Activated CD8-positive, alpha-beta memory T cell treated with anti-CD3 and anti-CD28 coated beads for 36 hours (primary cell): Measurements from ENCODE around the gene AIF1. TPM values are rescaled to one million over a fixed set of nuclear protein-coding genes. Genes with fewer than 3 reads are reported as not detected.

Experiments used
- CTCF ChIA-PET: fragments of 350-600 bp; sonication (Branson Sonifier 250); formaldehyde crosslinking; loops from one replicate; lab custom pipeline; 2021; ENCODE audit warnings: antibody characterized with exemption; lab: Charles Lee
- POLR2A ChIA-PET: fragments of 350-600 bp; sonication (Branson Sonifier 250); formaldehyde crosslinking; loops from one replicate; lab custom pipeline; 2021; ENCODE audit warnings: antibody characterized with exemption; lab: Charles Lee
- total RNA-seq, 2 experiments: library from RNA; stranded (reverse); gene quantifications; one replicate each; pipeline ENCODE4 v1.2.3, GENCODE V29; 2021

The AIF1 gene
- total RNA-seq, 2 experiments from 2014 or later = 53.8 to 62.0 TPM

- ChIA-PET POLR2A (interaction anchor here (0.8 to 3.5 kb wide), 8 partner anchors 9 to 175 kb away, joined by 3 to 29 read pairs (median 4); partner anchors contain the start of genes ABHD16A, C6orf47, CSNK2B and GPANK1), CTCF (interaction anchor here (0.6 to 2.5 kb wide), 7 partner anchors 9 to 1667 kb away, joined by 3 to 21 read pairs (median 4); partner anchors contain the start of genes C6orf47, GPANK1, LY6G5B and NCR3)
Observed at GRCh38 chr6:31651602-31652191, 36.7 kb downstream of the AIF1 start.

- ChIA-PET POLR2A (interaction anchor here (0.6 to 3.5 kb wide), 12 partner anchors 7 to 1315 kb away, joined by 3 to 29 read pairs (median 4); partner anchors contain the start of genes ABHD16A, C6orf47, CSNK2B and GPANK1), CTCF (interaction anchor here (0.5 to 2.5 kb wide), 9 partner anchors 8 to 1085 kb away, joined by 3 to 21 read pairs (median 4); partner anchors contain the start of genes C6orf47, GPANK1 and LY6G5B)
Observed at GRCh38 chr6:31652925-31653724, 38.1 kb downstream of the AIF1 start.

GRCh38 chr6:31654574-31655348 is 39.7 kb downstream of the AIF1 start:
- CTCF ChIA-PET = interaction anchor here (0.7 to 1.0 kb wide), 3 partner anchors 91 to 1298 kb away, joined by 3 to 4 read pairs (median 3); partner anchors contain the start of gene HLA-DMA
- POLR2A ChIA-PET = interaction anchor here (3.5 kb wide), 1 partner anchor 10 kb away, joined by 29 read pairs; the partner anchor contains the start of genes CSNK2B and GPANK1

GRCh38 chr6:31655349-31656237 is 40.6 kb downstream of the AIF1 start, which contains the start of gene APOM:
Gene APOM (plus strand): TSS chr6:31655894. CDS start chr6:31655967, 73 bp downstream.
- CTCF ChIA-PET = interaction anchor here (1.0 kb wide), 1 partner anchor 90 kb away, joined by 4 read pairs; no protein-coding TSS in a partner anchor
- POLR2A ChIA-PET = no interaction called here

GRCh38 chr6:31657406-31658157 is 42.5 kb downstream of the AIF1 start:
- ChIA-PET CTCF (interaction anchor here (0.9 kb wide), 1 partner anchor 165 kb away, joined by 3 read pairs; no protein-coding TSS in a partner anchor), POLR2A (no interaction called here)

GRCh38 chr6:31658158-31658688 is 43.2 kb downstream of the AIF1 start:
- POLR2A ChIA-PET = interaction anchor here (0.7 kb wide), 1 partner anchor 1313 kb away, joined by 8 read pairs; no protein-coding TSS in a partner anchor
- CTCF ChIA-PET = interaction anchor here (0.7 to 0.9 kb wide), 2 partner anchors 66 to 164 kb away, joined by 3 read pairs; no protein-coding TSS in a partner anchor

GRCh38 chr6:31658983-31659648 is 44.1 kb downstream of the AIF1 start:
- POLR2A ChIA-PET = interaction anchor here (0.6 to 1.1 kb wide), 3 partner anchors 176 to 1312 kb away, joined by 3 to 8 read pairs (median 4); partner anchors contain the start of gene DXO
- CTCF ChIA-PET = interaction anchor here (0.7 to 0.8 kb wide), 3 partner anchors 13 to 67 kb away, joined by 3 read pairs; no protein-coding TSS in a partner anchor

GRCh38 chr6:31659649-31660380 is 44.8 kb downstream of the AIF1 start:
- ChIA-PET CTCF (interaction anchor here (0.8 to 1.7 kb wide), 3 partner anchors 8 to 70 kb away, joined by 3 to 6 read pairs (median 4); partner anchors contain the start of gene BAG6), POLR2A (interaction anchor here (1.0 to 1.1 kb wide), 2 partner anchors 7 to 175 kb away, joined by 3 to 6 read pairs; partner anchors contain the start of gene BAG6)

GRCh38 chr6:31660381-31661261 is 45.6 kb downstream of the AIF1 start, which contains the start of gene C6orf47:
Gene C6orf47 (minus strand): TSS chr6:31660778. CDS start chr6:31659947, 831 bp downstream.
- ChIA-PET POLR2A (interaction anchor here (0.9 to 1.0 kb wide), 2 partner anchors 8 to 119 kb away, joined by 5 to 6 read pairs; partner anchors contain the start of genes BAG6 and DDX39B), CTCF (interaction anchor here (1.0 to 1.7 kb wide), 3 partner anchors 8 to 114 kb away, joined by 3 to 6 read pairs (median 4); partner anchors contain the start of genes ATP6V1G2 and BAG6)

- POLR2A ChIA-PET = interaction anchor here (0.9 to 1.7 kb wide), 3 partner anchors 9 to 166 kb away, joined by 4 to 6 read pairs (median 5); partner anchors contain the start of genes BAG6, DDX39B and HSPA1B
Observed at GRCh38 chr6:31661262-31662123, 46.5 kb downstream of the AIF1 start.

GRCh38 chr6:31662124-31662723 is 47.2 kb downstream of the AIF1 start:
- CTCF ChIA-PET = interaction anchor here (1.2 to 3.6 kb wide), 3 partner anchors 9 to 134 kb away, joined by 4 to 21 read pairs (median 6); partner anchors contain the start of gene BAG6
- POLR2A ChIA-PET = interaction anchor here (0.6 to 1.7 kb wide), 4 partner anchors 23 to 502 kb away, joined by 3 to 7 read pairs (median 5); partner anchors contain the start of genes EGFL8 and HSPA1B

More at GRCh38 chr6:31661262-31662123, 46.5 kb downstream of the AIF1 start:
- CTCF ChIA-PET = interaction anchor here (1.0 to 3.6 kb wide), 4 partner anchors 9 to 115 kb away, joined by 3 to 21 read pairs (median 5); partner anchors contain the start of genes ATP6V1G2 and BAG6
